HFFc6 (cell line): Measurements from ENCODE around the gene MIF. TPM values are rescaled to one million over a fixed set of nuclear protein-coding genes. Genes with fewer than 3 reads are reported as not detected.

Experiments
- DNase-seq: peaks from one replicate; pipeline ENCODE4 v3.0.0-alpha.2; 2018
- H3K27ac Mint-ChIP-seq: 2 replicates; pipeline ENCODE4 v1.8.0; 2020; ENCODE audit warnings: mild to moderate bottlenecking, mixed read lengths
- H3K27me3 Mint-ChIP-seq: 2 replicates; pipeline ENCODE4 v1.8.0; 2021; ENCODE audit warnings: mild to moderate bottlenecking, moderate library complexity, mixed read lengths; ENCODE audit not compliant: insufficient read depth
- H3K36me3 Mint-ChIP-seq: 2 replicates; pipeline ENCODE4 v1.8.0; 2021; ENCODE audit warnings: low read depth, mixed read lengths
- H3K4me1 Mint-ChIP-seq: 2 replicates; pipeline ENCODE4 v1.8.0; 2020; ENCODE audit warnings: low read depth, mixed read lengths
- H3K4me3 Mint-ChIP-seq: 2 replicates; pipeline ENCODE4 v1.8.0; 2020; ENCODE audit warnings: mild to moderate bottlenecking, moderate library complexity, mixed read lengths
- H3K9me3 Mint-ChIP-seq: 2 replicates; pipeline ENCODE4 v1.8.0; 2020; ENCODE audit warnings: mild to moderate bottlenecking, mixed read lengths
- total RNA-seq, 6 experiments: library from RNA; stranded (reverse); fragmentation: NEBNext Ultra II Directional; extraction: Animal tissue kit (Norgen Biotek cat#: 25700); gene quantifications; 2 replicates in 1 of 6; 3 replicates in 5 of 6; pipeline ENCODE4 v1.2.3, GENCODE V29; 2021
- TF ChIP-seq, protein P1 (sequence below): fragments of 200-600 bp; sonication (generic); IDR thresholded peaks from 2 replicates; pipeline ENCODE4 v1.5.0; 2021; ENCODE audit warnings: antibody characterized with exemption, mild to moderate bottlenecking

MIF gene
- total RNA-seq, 6 experiments from 2014 or later = 625 to 741 (median 699) TPM

DNA sequence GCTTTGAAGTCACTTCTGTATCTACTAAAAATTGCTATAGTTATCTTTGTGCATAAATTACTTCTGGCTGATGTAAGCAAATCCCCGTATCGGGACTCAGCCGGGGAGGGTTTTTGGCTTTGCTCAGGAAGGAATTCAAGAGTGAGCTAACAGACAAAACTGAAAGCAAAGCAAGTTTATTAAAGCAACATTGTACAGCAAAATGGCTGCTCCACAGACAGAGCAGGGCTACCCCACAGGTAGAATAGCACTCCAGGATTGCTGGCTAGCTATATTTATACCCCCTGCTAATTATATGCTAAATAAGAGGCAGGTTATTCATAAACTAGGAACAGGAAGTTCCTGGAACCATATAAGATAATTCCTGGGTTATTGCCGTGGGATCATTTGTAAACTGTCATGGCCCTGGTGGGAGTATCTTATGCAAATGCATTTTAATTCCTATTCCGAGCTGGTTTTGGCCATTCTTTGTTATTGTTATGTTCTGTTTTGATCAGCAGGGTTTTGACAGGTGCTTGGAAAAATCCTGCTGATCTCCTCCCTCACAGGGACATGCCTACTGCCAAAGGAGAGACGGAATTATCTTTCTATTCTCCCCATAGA, 15.2 kb downstream of the MIF start:
- Mint-ChIP-seq H3K36me3 (no peaks in the 10 kb centered on the region), H3K4me3 (no peak overlapping the region; the same call in 1 of the 2 replicates), H3K4me1 (peaks cover 20% of the 10 kb centered on the region), H3K9me3 (no peaks in the 10 kb centered on the region), H3K27ac (no peak overlapping the region), H3K27me3 (peaks cover 22% of the 10 kb centered on the region)
- DNase-seq = no peak
- TF ChIP-seq, protein P1, sequence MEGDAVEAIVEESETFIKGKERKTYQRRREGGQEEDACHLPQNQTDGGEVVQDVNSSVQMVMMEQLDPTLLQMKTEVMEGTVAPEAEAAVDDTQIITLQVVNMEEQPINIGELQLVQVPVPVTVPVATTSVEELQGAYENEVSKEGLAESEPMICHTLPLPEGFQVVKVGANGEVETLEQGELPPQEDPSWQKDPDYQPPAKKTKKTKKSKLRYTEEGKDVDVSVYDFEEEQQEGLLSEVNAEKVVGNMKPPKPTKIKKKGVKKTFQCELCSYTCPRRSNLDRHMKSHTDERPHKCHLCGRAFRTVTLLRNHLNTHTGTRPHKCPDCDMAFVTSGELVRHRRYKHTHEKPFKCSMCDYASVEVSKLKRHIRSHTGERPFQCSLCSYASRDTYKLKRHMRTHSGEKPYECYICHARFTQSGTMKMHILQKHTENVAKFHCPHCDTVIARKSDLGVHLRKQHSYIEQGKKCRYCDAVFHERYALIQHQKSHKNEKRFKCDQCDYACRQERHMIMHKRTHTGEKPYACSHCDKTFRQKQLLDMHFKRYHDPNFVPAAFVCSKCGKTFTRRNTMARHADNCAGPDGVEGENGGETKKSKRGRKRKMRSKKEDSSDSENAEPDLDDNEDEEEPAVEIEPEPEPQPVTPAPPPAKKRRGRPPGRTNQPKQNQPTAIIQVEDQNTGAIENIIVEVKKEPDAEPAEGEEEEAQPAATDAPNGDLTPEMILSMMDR = no peak

DNA sequence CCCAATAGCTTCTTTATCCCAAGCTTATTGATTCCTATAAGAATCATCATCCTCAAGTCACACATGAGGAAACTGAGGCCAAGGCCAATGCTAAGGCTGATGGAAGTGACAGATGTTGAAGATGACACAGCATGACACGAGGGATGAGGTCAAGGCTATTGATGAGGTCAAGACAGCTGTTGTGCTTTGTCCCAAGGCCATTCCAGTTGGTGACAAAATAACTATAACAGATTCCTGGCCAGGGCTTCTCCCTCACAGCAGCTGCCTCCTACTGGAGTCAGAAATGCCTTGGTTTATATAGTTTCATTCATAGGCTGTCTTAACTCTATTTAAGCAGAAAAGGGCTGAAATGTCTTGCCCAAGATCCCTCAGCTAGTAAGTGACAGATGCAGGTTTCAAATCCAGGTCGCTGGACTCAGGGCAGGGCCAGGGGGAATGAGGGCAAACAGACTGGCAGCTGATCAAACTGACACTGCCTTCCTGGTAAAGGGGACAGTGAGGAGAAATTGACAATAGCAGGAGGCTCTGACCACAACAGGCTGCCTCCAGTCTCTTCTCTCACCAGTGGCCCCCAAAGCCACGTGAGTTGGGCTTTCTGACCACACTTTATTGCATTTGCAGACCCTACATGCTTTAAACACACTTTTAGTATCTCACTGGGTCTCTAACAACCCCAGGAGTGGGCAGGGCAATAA, 16.5 kb downstream of the MIF start:
- H3K9me3 Mint-ChIP-seq = no peaks in the 10 kb centered on the region
- H3K36me3 Mint-ChIP-seq = no peaks in the 10 kb centered on the region
- no peak for DNase-seq
- no peak overlapping the region for H3K27ac Mint-ChIP-seq
- H3K4me1 Mint-ChIP-seq = peaks cover 17% of the 10 kb centered on the region
- no peak overlapping the region for H3K4me3 Mint-ChIP-seq
- TF ChIP-seq, protein P1 = no peak
- peaks cover 18% of the 10 kb centered on the region for H3K27me3 Mint-ChIP-seq

DNA sequence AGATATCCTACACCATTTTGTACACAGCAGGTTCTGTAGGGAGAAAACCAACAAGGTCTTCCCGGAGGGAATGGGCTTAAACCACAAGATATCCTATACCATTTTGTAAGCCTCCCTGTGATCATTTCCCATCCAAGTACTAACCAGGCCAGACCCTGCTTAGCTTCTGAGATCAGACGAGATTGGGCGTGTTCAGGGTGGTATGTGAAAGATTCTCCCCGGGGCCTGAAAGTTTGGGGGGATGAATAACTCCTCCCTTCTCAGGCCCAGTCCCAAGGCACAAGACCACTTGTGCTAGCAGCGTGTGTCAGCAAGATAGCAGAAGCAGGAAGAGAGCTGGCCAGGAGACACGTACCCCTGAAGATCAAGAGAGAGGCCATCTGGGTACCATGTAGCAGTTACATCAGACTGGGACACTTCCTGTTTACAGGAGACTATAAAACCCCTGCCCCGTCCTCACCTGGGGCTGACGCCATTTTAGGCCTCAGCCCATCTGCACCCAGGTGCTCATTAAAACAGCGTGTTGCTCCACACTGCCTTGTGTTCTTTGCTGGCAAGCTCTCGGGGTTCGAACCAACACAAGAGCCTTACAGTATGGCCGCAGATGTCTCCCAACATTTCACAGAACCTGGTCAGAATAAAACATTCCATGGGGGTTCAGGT, 17.3 kb downstream of the MIF start:
- no peaks in the 10 kb centered on the region for H3K9me3 Mint-ChIP-seq
- no peaks in the 10 kb centered on the region for H3K36me3 Mint-ChIP-seq
- DNase-seq = no peak
- peaks cover 13% of the 10 kb centered on the region for H3K27me3 Mint-ChIP-seq
- peaks cover 17% of the 10 kb centered on the region for H3K4me1 Mint-ChIP-seq
- H3K27ac Mint-ChIP-seq = no peak overlapping the region
- TF ChIP-seq, protein P1 = no peak
- H3K4me3 Mint-ChIP-seq = no peak overlapping the region

DNA sequence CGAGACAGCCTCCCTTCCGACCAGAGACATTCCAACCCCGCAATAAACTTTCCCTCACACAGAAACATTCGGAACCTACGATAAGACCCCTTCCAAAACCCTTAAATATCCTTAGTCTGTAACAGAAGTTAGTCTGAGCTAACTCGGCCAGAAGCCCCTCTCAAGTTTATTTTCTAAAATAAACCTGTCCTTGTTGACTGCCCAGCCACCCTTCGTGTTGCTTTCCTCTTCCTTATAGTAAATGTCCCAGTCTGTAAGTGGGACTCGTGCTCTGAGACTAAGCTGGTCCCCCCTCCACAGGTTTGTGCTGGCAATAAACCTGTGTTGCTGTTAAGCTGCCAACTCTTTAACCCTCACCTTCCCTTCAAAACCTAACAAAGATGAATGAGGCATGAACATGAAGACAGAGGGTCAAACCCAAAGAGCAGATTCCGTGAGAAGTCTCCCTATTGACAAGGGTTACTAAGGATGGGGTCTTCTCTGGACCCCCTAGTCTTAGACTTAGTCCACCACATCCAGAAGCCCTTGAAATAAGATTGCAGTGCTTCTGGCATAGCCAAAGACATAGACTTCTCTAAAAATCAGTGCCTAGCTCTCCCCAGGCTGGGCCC, 18.2 kb downstream of the MIF start:
- Mint-ChIP-seq H3K27ac (no peak overlapping the region), H3K36me3 (no peaks in the 10 kb centered on the region), H3K4me3 (no peak overlapping the region)

DNA sequence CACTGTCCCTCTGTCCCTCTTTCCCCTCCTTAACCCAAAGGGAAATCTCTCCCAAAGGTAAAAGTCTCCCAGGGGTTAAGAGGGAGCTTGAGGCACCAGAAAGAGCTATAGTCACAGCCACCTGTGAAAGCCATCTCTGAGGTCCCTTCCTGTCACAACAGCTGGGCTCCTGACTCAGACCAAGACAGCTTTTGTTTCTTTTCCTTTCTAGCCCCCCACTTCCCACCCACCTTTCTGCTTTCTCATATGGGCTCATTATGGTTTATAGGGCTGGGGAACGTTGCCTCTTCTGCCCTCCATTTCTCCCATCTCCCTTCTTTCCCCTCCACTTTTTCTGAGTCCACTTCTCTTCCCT, 19.1 kb downstream of the MIF start:
- peak overlapping the region; percentile 90 for H3K4me3 Mint-ChIP-seq
- peaks cover 8% of the 10 kb centered on the region for H3K27me3 Mint-ChIP-seq
- H3K36me3 Mint-ChIP-seq = no peaks in the 10 kb centered on the region
- TF ChIP-seq, protein P1 = no peak
- DNase-seq = no peak
- peaks cover 17% of the 10 kb centered on the region for H3K4me1 Mint-ChIP-seq
- no peaks in the 10 kb centered on the region for H3K9me3 Mint-ChIP-seq
- peak overlapping the region; percentile 92 for H3K27ac Mint-ChIP-seq

More for the DNA sequence above, 18.2 kb downstream of the MIF start:
- Mint-ChIP-seq H3K27me3 (peaks cover 9% of the 10 kb centered on the region), H3K4me1 (peaks cover 17% of the 10 kb centered on the region), H3K9me3 (no peaks in the 10 kb centered on the region)
- TF ChIP-seq, protein P1 = no peak
- DNase-seq = no peak
